GM20000 (cell line): ENCODE measurements around the gene BBS2.

Experiments used
- DNase-seq: peaks from one replicate; pipeline ENCODE4 v3.0.0; 2012; ENCODE audit warnings: low spot score
- CTCF ChIP-seq: IDR thresholded peaks from 2 replicates; pipeline ENCODE4 v1.5.1; 2012; ENCODE audit warnings: mild to moderate bottlenecking, control low read depth; ENCODE audit errors: extremely low read depth, missing control alignments

BBS2 gene

GRCh38 chr16:56463153-56463552, 56.7 kb downstream of the BBS2 start:
- no peak for TF ChIP-seq CTCF
- no peak for DNase-seq

DNA sequence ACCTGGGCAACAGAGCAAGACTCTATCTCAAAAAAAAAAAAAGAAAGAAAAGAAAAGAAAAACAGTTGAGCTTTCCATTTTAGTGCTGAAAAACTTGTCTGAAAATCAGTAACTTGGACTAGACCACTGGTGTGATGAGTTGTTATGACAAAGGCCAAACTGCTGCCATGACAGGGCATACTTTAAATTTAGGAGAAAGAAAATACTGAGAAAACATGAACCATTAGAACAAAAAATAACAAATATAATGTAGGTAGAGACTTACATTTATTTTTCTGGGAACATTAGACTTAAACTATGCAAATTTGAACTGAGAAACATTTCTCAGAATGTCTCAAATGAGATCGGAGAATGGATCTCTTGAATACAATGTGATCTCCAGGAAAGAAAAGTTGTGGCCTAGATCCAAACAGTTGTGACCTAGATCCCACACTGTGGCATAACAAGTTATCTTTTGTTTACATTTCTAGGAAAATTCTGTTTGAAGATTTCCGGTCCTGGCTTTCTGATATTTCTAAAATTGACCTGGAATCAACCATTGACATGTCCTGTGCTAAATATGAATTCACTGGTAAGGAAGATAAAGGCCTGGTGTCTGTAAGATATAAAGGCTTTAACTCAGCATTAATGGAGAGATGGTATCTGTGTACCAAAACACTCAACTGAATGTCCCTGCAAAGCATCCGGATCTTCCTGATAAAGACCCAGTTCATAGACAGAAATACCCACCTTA, 57.6 kb downstream of the BBS2 start:
- no peak for TF ChIP-seq CTCF
- DNase-seq: no peak

DNA sequence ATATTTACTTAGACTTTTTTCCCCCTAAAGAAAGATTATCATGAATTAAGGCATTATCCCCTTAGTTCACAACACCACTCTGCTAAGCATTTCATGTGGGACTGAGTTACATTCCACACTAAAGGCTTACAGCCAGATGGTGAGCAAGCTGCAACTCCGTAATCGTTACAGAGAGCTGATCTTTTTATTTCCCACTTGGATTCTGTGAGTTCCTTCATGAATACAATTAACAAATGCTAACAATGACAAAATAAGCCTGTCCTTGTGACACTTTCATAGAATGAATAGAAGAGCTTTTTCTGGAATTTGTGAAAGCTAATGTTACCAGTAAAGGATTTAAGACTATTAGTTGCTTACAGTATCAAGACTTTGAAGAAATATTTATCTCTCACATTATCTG, 59.7 kb downstream of the BBS2 start:
- DNase-seq: no peak
- no peak for TF ChIP-seq CTCF

GRCh38 chr16:56457927-56458470, 61.8 kb downstream of the BBS2 start:
- TF ChIP-seq CTCF: no peak

GRCh38 chr16:56451753-56452689, 67.8 kb downstream of the BBS2 start:
- no peak for TF ChIP-seq CTCF
- DNase-seq: peak; percentile 50

More at GRCh38 chr16:56457927-56458470, 61.8 kb downstream of the BBS2 start:
- no peak for DNase-seq

DNA sequence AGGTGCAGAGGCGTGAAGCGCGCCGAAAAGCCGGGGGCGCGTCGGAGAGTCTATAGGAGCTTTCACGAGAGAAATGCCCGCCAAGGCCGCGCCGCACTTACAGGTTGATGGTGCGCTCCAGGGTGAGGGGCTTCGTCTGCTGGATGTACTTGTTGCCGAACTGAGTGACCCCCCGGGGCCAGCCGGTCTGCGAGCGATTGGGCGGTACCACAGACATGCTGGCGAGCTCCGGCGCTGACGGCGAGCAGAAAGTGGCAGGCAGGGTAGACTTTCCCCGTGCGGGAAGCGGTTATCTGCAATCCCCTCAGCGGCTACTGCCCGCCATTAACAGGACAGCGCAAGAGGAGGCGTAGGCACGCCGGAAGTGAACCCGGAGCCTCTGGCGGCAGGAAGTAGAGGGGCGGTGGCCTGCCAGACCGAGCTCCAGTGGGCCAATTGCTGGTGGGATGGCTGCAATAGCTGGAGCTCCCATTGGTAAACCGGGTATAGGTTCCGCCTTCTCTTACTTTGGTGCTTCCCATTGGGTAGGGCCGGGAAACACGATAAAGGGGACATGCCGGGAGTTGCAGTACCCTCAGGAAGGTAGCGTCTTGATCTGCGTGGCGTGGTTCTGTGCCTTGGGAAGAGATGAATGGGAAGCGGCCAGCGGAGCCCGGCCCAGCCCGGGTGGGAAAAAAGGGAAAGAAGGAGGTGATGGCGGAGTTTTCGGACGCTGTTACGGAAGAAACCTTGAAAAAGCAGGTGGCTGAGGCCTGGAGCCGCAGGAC, 68.7 kb downstream of the BBS2 start, which contains the start of the genes NUDT21 and OGFOD1:
Gene NUDT21 (minus strand): TSS at position 347 of the 767 bp plus-strand sequence. CDS start 130 bp downstream, at position 217.
Gene OGFOD1 (plus strand): TSS at position 569 of the 767 bp plus-strand sequence. CDS start 59 bp downstream, at position 628.
- TF ChIP-seq CTCF: no peak
- peak; percentile 95 for DNase-seq
